HEK293 (cell line): ENCODE data around the gene DPP6.

Experiments
- CTCF ChIA-PET: fragments of 350-600 bp; formaldehyde crosslinking; extraction: SDS; loops from one replicate; lab custom pipeline; 2021; ENCODE audit warnings: antibody characterized with exemption; lab: Yijun Ruan, JAX
- POLR2A ChIA-PET: fragments of 300-600 bp; formaldehyde crosslinking; extraction: SDS; loops from one replicate; lab custom pipeline; 2020; ENCODE audit warnings: antibody characterized with exemption, inconsistent platforms; lab: Yijun Ruan, JAX
- H3K27ac ChIP-seq: fragments of 200-500 bp; sonication (Bioruptor generic); 2 replicates; pipeline ENCODE4 v1.5.1; 2014; ENCODE audit warnings: low read depth, low read length, control low read depth, inconsistent platforms; ENCODE audit errors: extremely low read depth
- H3K36me3 ChIP-seq, 2 experiments: fragments of 200-500 bp in 1 of 2; sonication (Bioruptor generic) in 1 of 2; 1 replicate in 1 of 2; 2 replicates in 1 of 2; pipeline ENCODE4 v1.5.1; 2014 to 2017; ENCODE audit warnings: inconsistent platforms in 2 of 2, low read length in 2 of 2; ENCODE audit not compliant: control insufficient read depth in 2 of 2, insufficient read depth in 1 of 2
- H3K4me1 ChIP-seq: fragments of 200-500 bp; sonication (Bioruptor generic); 2 replicates; pipeline ENCODE4 v1.5.1; 2014; ENCODE audit warnings: mild to moderate bottlenecking, low read length, inconsistent platforms; ENCODE audit not compliant: control insufficient read depth, insufficient read depth
- H3K4me3 ChIP-seq: 2 replicates; pipeline ENCODE4 v1.5.1; 2011; ENCODE audit warnings: low read depth, mild to moderate bottlenecking, control low read depth, low read length, moderate library complexity
- H3K9me3 ChIP-seq: fragments of 200-500 bp; sonication (Bioruptor generic); 2 replicates; pipeline ENCODE4 v1.5.1; 2014; ENCODE audit warnings: low read depth, low read length, inconsistent platforms; ENCODE audit not compliant: control insufficient read depth, insufficient read depth
- BCL11A ChIP-seq: fragments of 450-650 bp; formaldehyde crosslinking; IDR thresholded peaks from 2 replicates; pipeline ENCODE4 v1.5.1; 2016; ENCODE audit warnings: low read depth, missing biosample characterization, missing genetic modification characterization
- GFI1B ChIP-seq: fragments of 450-650 bp; formaldehyde crosslinking; IDR thresholded peaks from 2 replicates; pipeline ENCODE4 v1.5.1; 2016; ENCODE audit warnings: missing biosample characterization, missing genetic modification characterization
- KLF1 ChIP-seq: fragments of 450-650 bp; formaldehyde crosslinking; IDR thresholded peaks from 2 replicates; pipeline ENCODE4 v1.5.1; 2016; ENCODE audit warnings: missing biosample characterization, missing genetic modification characterization
- KLF17 ChIP-seq: fragments of 450-650 bp; formaldehyde crosslinking; IDR thresholded peaks from 2 replicates; pipeline ENCODE4 v1.5.1; 2016; ENCODE audit warnings: missing biosample characterization, missing genetic modification characterization
- KLF7 ChIP-seq: fragments of 450-650 bp; formaldehyde crosslinking; IDR thresholded peaks from 2 replicates; pipeline ENCODE4 v1.5.1; 2016; ENCODE audit warnings: missing biosample characterization, missing genetic modification characterization, borderline replicate concordance
- KLF8 ChIP-seq: fragments of 450-650 bp; formaldehyde crosslinking; IDR thresholded peaks from 2 replicates; pipeline ENCODE4 v1.5.1; 2016; ENCODE audit warnings: missing biosample characterization, missing genetic modification characterization
- MZF1 ChIP-seq: fragments of 450-650 bp; formaldehyde crosslinking; IDR thresholded peaks from 2 replicates; pipeline ENCODE4 v1.5.1; 2017; ENCODE audit warnings: missing biosample characterization, missing genetic modification characterization, borderline replicate concordance
- OVOL3 ChIP-seq: fragments of 450-650 bp; formaldehyde crosslinking; IDR thresholded peaks from 2 replicates; pipeline ENCODE4 v1.5.1; 2016; ENCODE audit warnings: missing biosample characterization, missing genetic modification characterization
- PRDM1 ChIP-seq: fragments of 450-650 bp; formaldehyde crosslinking; IDR thresholded peaks from 2 replicates; pipeline ENCODE4; 2016; ENCODE audit warnings: missing biosample characterization, missing genetic modification characterization
- RBAK ChIP-seq: fragments of 450-650 bp; formaldehyde crosslinking; IDR thresholded peaks from 2 replicates; pipeline ENCODE4 v1.5.1; 2016; ENCODE audit warnings: missing biosample characterization, missing genetic modification characterization
- SALL2 ChIP-seq: fragments of 450-650 bp; formaldehyde crosslinking; IDR thresholded peaks from 2 replicates; pipeline ENCODE4 v1.5.0; 2017; ENCODE audit warnings: missing biosample characterization, mild to moderate bottlenecking, missing genetic modification characterization, borderline replicate concordance
- SETDB1 ChIP-seq: IDR thresholded peaks from one replicate; pipeline ENCODE4 v1.6.1; 2017; ENCODE audit warnings: mild to moderate bottlenecking, low read length, moderate library complexity, mixed read lengths; ENCODE audit not compliant: insufficient read length
- ZBTB11 ChIP-seq: fragments of 450-650 bp; formaldehyde crosslinking; conservative IDR thresholded peaks from 2 replicates; pipeline ENCODE4 v1.5.1; 2016; ENCODE audit warnings: low read depth, missing biosample characterization, missing genetic modification characterization
- ZBTB44 ChIP-seq: fragments of 450-650 bp; IDR thresholded peaks from 2 replicates; pipeline ENCODE4 v1.5.1; 2018; ENCODE audit warnings: missing biosample characterization, mild to moderate bottlenecking, missing genetic modification characterization
- ZBTB7A ChIP-seq: fragments of 450-650 bp; formaldehyde crosslinking; IDR thresholded peaks from 2 replicates; pipeline ENCODE4 v1.5.1; 2016; ENCODE audit warnings: low read depth, missing biosample characterization, missing genetic modification characterization
- ZFP41 ChIP-seq: fragments of 450-650 bp; formaldehyde crosslinking; IDR thresholded peaks from 2 replicates; pipeline ENCODE4 v1.5.1; 2016; ENCODE audit warnings: missing biosample characterization, missing genetic modification characterization, borderline replicate concordance
- ZNF2 ChIP-seq: fragments of 450-650 bp; formaldehyde crosslinking; IDR thresholded peaks from 2 replicates; pipeline ENCODE4 v1.5.1; 2016; ENCODE audit warnings: missing biosample characterization, missing genetic modification characterization
- ZNF214 ChIP-seq: fragments of 450-650 bp; formaldehyde crosslinking; IDR thresholded peaks from 2 replicates; pipeline ENCODE4 v1.5.1; 2017; ENCODE audit warnings: missing biosample characterization, mild to moderate bottlenecking, missing genetic modification characterization, borderline replicate concordance
- ZNF426 ChIP-seq: fragments of 450-650 bp; formaldehyde crosslinking; IDR thresholded peaks from 2 replicates; pipeline ENCODE4 v1.5.1; 2017; ENCODE audit warnings: missing biosample characterization, missing genetic modification characterization, mild to moderate bottlenecking, inconsistent platforms, moderate library complexity
- ZNF473 ChIP-seq: fragments of 450-650 bp; formaldehyde crosslinking; IDR thresholded peaks from 2 replicates; pipeline ENCODE4 v1.5.1; 2017; ENCODE audit warnings: missing biosample characterization, missing genetic modification characterization
- ZNF48 ChIP-seq: fragments of 450-650 bp; formaldehyde crosslinking; IDR thresholded peaks from 2 replicates; pipeline ENCODE4 v1.5.1; 2016; ENCODE audit warnings: missing biosample characterization, missing genetic modification characterization
- ZNF670 ChIP-seq: fragments of 450-650 bp; formaldehyde crosslinking; IDR thresholded peaks from 2 replicates; pipeline ENCODE4 v1.5.1; 2016; ENCODE audit warnings: missing biosample characterization, missing genetic modification characterization, low read depth
- ZNF701 ChIP-seq: fragments of 450-650 bp; formaldehyde crosslinking; IDR thresholded peaks from 2 replicates; pipeline ENCODE4 v1.5.1; 2016; ENCODE audit warnings: missing biosample characterization, missing genetic modification characterization
- ZNF830 ChIP-seq: fragments of 450-650 bp; IDR thresholded peaks from 2 replicates; pipeline ENCODE4 v1.5.0; 2018; ENCODE audit warnings: missing biosample characterization, missing genetic modification characterization, low read depth, mild to moderate bottlenecking, moderate library complexity
- ZSCAN30 ChIP-seq: fragments of 450-650 bp; IDR thresholded peaks from 2 replicates; pipeline ENCODE4 v1.5.1; 2018; ENCODE audit warnings: missing biosample characterization, mild to moderate bottlenecking, missing genetic modification characterization, moderate library complexity
- ZSCAN4 ChIP-seq: fragments of 450-650 bp; formaldehyde crosslinking; IDR thresholded peaks from 2 replicates; pipeline ENCODE4 v1.5.1; 2017; ENCODE audit warnings: missing biosample characterization, missing genetic modification characterization

DPP6 gene

DNA sequence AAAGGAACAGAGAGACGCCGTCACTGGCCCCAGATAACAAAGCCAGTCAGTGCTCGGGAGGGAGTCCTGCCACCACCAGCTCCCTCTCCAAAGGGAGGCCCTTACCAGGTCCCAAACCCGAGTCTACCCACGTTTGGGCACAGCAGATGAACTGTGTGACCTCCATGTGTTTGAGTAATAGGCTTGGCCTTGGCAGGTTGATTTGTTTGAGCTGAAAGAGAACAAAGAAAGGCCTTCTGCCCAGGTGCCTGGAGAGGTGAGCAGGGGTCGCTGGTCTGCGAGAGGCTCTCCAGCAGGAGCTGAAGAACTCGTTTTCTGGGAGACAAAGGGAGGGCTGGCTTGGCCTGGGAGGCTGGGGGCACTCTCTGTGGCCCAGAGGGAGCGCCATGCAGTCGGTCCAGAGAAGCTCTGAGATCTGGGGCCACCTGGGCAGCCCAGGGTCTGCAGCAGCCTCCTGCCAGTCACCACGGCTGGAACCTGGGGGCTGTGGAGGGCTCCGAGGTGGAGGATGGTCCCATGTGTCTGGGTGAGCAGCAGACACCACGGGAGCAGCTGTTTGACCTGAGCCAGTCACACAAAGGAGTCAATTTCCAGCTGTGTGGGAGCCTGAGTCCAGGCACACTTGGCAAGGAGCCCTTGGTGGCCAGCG, 851.0 kb downstream of the DPP6 start:
- H3K9me3 ChIP-seq: no peaks in the 10 kb centered on the region
- TF ChIP-seq ZSCAN30 (tag by site-specific recombination) (no peak), ZBTB11 (tag by site-specific recombination) (no peak), ZFP41 (tag by site-specific recombination) (no peak), KLF1 (no peak), ZNF830 (tag by site-specific recombination) (no peak), ZNF426 (tag by site-specific recombination) (no peak), ZNF701 (tag by site-specific recombination) (no peak), BCL11A (tag by site-specific recombination) (no peak), ZNF214 (tag by site-specific recombination) (no peak), PRDM1 (tag by site-specific recombination) (no peak), ZSCAN4 (tag by site-specific recombination) (no peak), GFI1B (no peak), RBAK (no peak), ZBTB44 (tag by site-specific recombination) (no peak)
- ChIA-PET CTCF (interaction anchor here (0.5 to 0.9 kb wide), 4 partner anchors 9 to 441 kb away, joined by 3 read pairs; no protein-coding TSS in a partner anchor), POLR2A (no interaction called here)
- H3K27ac ChIP-seq: no peak overlapping the region
- no peaks in the 10 kb centered on the region for H3K4me1 ChIP-seq
- no peaks in the 10 kb centered on the region for H3K36me3 ChIP-seq
- H3K4me3 ChIP-seq: no peak overlapping the region

- POLR2A ChIA-PET: no interaction called here
- CTCF ChIA-PET: no interaction called here
- no peak for TF ChIP-seq SETDB1
- no peak for TF ChIP-seq ZNF48 (tag by site-specific recombination)
- TF ChIP-seq KLF7 (tag by site-specific recombination): no peak
- TF ChIP-seq KLF8 (tag by site-specific recombination): no peak
- TF ChIP-seq MZF1 (tag by site-specific recombination): no peak
- TF ChIP-seq SALL2 (tag by site-specific recombination): no peak
- no peak for TF ChIP-seq KLF17
- TF ChIP-seq ZBTB7A (tag by site-specific recombination): no peak
- no peak for TF ChIP-seq OVOL3 (tag by site-specific recombination)
- TF ChIP-seq ZNF670 (tag by site-specific recombination): no peak
- TF ChIP-seq ZNF2 (tag by site-specific recombination): no peak
- no peak for TF ChIP-seq ZNF473 (tag by site-specific recombination)
These were observed 852.9 kb downstream of the DPP6 start for GRCh38 chr7:154905146-154905545.

More at GRCh38 chr7:154905146-154905545, 852.9 kb downstream of the DPP6 start:
- H3K4me1 ChIP-seq: no peaks in the 10 kb centered on the region
- no peak overlapping the region for H3K4me3 ChIP-seq
- no peaks in the 10 kb centered on the region for H3K9me3 ChIP-seq
- no peak overlapping the region for H3K27ac ChIP-seq
- H3K36me3 ChIP-seq: no peaks in the 10 kb centered on the region
